GM20000 (cell line): Measurements from ENCODE around the gene MON1A.

Source experiments
- DNase-seq: peaks from one replicate; pipeline ENCODE4 v3.0.0; 2012; ENCODE audit warnings: low spot score
- CTCF ChIP-seq: IDR thresholded peaks from 2 replicates; pipeline ENCODE4 v1.5.1; 2012; ENCODE audit warnings: mild to moderate bottlenecking, control low read depth; ENCODE audit errors: extremely low read depth, missing control alignments

Gene MON1A

GRCh38 chr3:49882166-49882565, 47.4 kb downstream of the MON1A start:
- TF ChIP-seq CTCF: no peak
- DNase-seq: no peak

- DNase-seq: no peak
- TF ChIP-seq CTCF: no peak
Observed at GRCh38 chr3:49880581-49881315, 48.9 kb downstream of the MON1A start.

- TF ChIP-seq CTCF: no peak
- DNase-seq: no peak
Observed at GRCh38 chr3:49879721-49880120, 49.9 kb downstream of the MON1A start.

- TF ChIP-seq CTCF: no peak
- DNase-seq: no peak
Observed at GRCh38 chr3:49878686-49879085, 50.9 kb downstream of the MON1A start.

GRCh38 chr3:49877716-49878115, 51.9 kb downstream of the MON1A start:
- no peak for DNase-seq
- no peak for TF ChIP-seq CTCF

- no peak for TF ChIP-seq CTCF
- DNase-seq: no peak
Observed at GRCh38 chr3:49876567-49876966, 53.0 kb downstream of the MON1A start.

- DNase-seq: no peak
- no peak for TF ChIP-seq CTCF
Observed at GRCh38 chr3:49873623-49874022, 56.0 kb downstream of the MON1A start.
